ENCODE measurements around the gene AGAP3. TPM values are rescaled to one million over a fixed set of nuclear protein-coding genes. Genes with fewer than 3 reads are reported as not detected.
"Not testable (repeated sequence)": the region's sequence is repeated elsewhere in the genome, so short reads cannot be mapped to it uniquely, and the experiment has no call there.

The AGAP3 gene
- total and polyA plus RNA-seq, 2 experiments from 2014 or later, result 10.3 to 43.3 TPM

DNA sequence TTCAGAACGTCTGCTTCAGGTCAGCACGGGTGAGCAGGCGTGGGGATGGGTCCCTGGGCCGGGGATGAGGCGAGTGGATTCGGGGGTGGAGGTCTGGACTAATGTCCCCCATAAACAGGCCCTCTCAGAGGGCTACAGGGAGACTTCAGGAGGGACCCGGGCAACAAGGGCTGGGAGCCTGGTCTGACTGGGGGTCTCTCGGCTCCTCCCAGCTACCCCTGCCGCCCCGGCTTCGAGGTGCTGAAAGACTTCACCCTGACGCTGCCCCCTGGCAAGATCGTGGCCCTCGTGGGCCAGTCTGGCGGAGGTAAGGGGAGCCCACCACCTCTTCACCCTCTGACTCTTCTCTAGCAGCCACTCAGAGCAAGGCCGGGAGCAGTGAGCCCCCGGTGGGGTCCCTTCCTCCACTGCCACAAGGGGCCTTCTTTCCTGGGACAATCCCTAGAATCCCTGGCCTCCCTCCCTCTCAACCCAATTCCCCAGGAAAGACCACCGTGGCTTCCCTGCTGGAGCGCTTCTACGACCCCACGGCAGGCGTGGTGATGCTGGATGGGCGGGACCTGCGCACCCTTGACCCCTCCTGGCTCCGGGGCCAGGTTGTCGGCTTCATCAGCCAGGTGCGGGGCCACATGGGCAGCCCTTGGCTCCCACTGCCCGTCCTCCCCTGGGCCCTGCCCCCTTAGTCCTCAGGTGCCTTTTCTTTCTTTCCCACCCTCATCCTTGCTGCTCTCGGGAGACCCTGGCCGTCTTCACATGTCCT, 45.5 kb upstream of the AGAP3 start:
- H3K27ac ChIP-seq, result no peak overlapping the region
- H3K9ac ChIP-seq, result no peak overlapping the region
- no peaks in the 10 kb centered on the region for H3K9me3 ChIP-seq (ENCODE audit: low read depth)
- H3K36me3 ChIP-seq (ENCODE audit: low read depth), result no peaks in the 10 kb centered on the region
- H3F3A ChIP-seq (ENCODE audit: insufficient read depth), result peaks cover 12% of the 10 kb centered on the region
- H2AFZ ChIP-seq, result no peak overlapping the region
- no peaks in the 10 kb centered on the region for H3K27me3 ChIP-seq (replicated peaks; ENCODE audit: insufficient read depth)
- 94 to 97% methylated on average over 30 of the region's 30 CpGs for WGBS, 2 experiments (ENCODE audit: low coverage in 1 of 2, low lambda C conversion rate in 2 of 2, missing lambda C conversion rate in 2 of 2)
- H3K9me2 ChIP-seq (ENCODE audit: insufficient read depth), result no peaks in the 10 kb centered on the region
- no peak for TF ChIP-seq EZH2phosphoT487 (IDR thresholded peaks at IDR 0.05; ENCODE audit: insufficient read depth, low read depth)
- no peak for TF ChIP-seq EZH2 (IDR thresholded peaks at IDR 0.05; ENCODE audit: insufficient read depth, poor library complexity, severe bottlenecking)
- in situ Hi-C loops (cut with MboI), result no loop called here
- no peak for DNase-seq
- H3K4me3 ChIP-seq, result no peak overlapping the region
- H3K4me2 ChIP-seq (ENCODE audit: unreplicated experiment), result no peak overlapping the region
- no peaks in the 10 kb centered on the region for H4K20me1 ChIP-seq (ENCODE audit: insufficient read depth)
- peaks cover 18% of the 10 kb centered on the region for H3K4me1 ChIP-seq (ENCODE audit: insufficient read depth)
- no peaks in the 10 kb centered on the region for H3K79me2 ChIP-seq (ENCODE audit: insufficient read depth)

DNA sequence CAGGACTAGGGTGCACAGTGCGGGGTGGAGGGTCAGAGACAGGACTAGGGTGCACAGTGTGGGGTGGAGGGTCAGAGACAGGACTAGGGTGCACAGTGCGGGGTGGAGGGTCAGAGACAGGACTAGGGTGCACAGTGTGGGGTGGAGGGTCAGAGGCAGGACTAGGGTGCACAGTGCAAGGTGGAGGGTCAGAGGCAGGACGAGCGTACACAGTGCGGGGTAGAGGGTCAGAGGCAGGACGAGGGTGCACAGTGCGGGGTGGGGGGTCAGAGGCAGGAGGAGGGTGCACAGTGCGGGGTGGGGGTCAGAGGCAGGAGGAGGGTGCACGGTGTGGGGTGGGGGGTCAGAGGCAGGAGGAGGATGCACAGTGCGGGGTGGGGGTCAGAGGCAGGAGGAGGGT, 42.8 kb upstream of the AGAP3 start:
- DNase-seq; H3K9me3 ChIP-seq (ENCODE audit: low read depth); H3K9ac ChIP-seq; H3K27ac ChIP-seq; H3K4me2 ChIP-seq (ENCODE audit: unreplicated experiment); H3K4me3 ChIP-seq; H3K9me2 ChIP-seq (ENCODE audit: insufficient read depth); H3K36me3 ChIP-seq (ENCODE audit: low read depth); H2AFZ ChIP-seq; in situ Hi-C loops (cut with MboI); H4K20me1 ChIP-seq (ENCODE audit: insufficient read depth); H3K27me3 ChIP-seq (replicated peaks; ENCODE audit: insufficient read depth); H3K79me2 ChIP-seq (ENCODE audit: insufficient read depth): not testable (repeated sequence)
- Histone ChIP-seq H3F3A (ENCODE audit: insufficient read depth) (peaks cover 18% of the 10 kb centered on the region), H3K4me1 (ENCODE audit: insufficient read depth) (peaks cover 22% of the 10 kb centered on the region)
- WGBS, 2 experiments (ENCODE audit: low coverage in 1 of 2, low lambda C conversion rate in 2 of 2, missing lambda C conversion rate in 2 of 2), result 84% methylated on average over 10 of the region's 10 CpGs; no CpG with 5 or more reads in 1 of the 2 experiments

DNA sequence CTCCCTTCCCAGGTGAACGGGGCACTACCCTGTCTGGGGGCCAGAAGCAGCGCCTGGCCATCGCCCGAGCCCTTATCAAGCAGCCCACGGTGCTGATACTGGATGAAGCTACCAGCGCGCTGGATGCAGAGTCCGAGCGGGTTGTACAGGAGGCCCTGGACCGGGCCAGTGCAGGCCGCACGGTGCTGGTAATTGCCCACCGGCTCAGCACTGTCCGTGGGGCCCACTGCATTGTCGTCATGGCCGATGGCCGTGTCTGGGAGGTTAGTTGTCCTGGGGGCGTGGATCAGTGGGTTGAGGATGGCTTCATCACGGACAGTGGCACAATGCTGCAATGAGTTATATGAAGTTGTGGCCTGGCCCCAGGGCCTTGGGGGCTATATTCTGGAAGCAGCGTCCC, 42.3 kb upstream of the AGAP3 start:
- peaks cover 17% of the 10 kb centered on the region for H3K4me1 ChIP-seq (ENCODE audit: insufficient read depth)
- TF ChIP-seq EZH2 (IDR thresholded peaks at IDR 0.05; ENCODE audit: insufficient read depth, poor library complexity, severe bottlenecking) (no peak), EZH2phosphoT487 (IDR thresholded peaks at IDR 0.05; ENCODE audit: insufficient read depth, low read depth) (no peak)
- peaks cover 13% of the 10 kb centered on the region for H3F3A ChIP-seq (ENCODE audit: insufficient read depth)
- WGBS, 2 experiments (ENCODE audit: low coverage in 1 of 2, low lambda C conversion rate in 2 of 2, missing lambda C conversion rate in 2 of 2), result 94 to 95% methylated on average over 20 of the region's 20 CpGs
- DNase-seq, result no peak
- H3K79me2 ChIP-seq (ENCODE audit: insufficient read depth), result no peaks in the 10 kb centered on the region
- H3K27me3 ChIP-seq (replicated peaks; ENCODE audit: insufficient read depth), result no peaks in the 10 kb centered on the region
- H3K9me2 ChIP-seq (ENCODE audit: insufficient read depth), result no peaks in the 10 kb centered on the region
- no peak overlapping the region for H2AFZ ChIP-seq
- H3K36me3 ChIP-seq (ENCODE audit: low read depth), result no peaks in the 10 kb centered on the region
- H3K9me3 ChIP-seq (ENCODE audit: low read depth), result no peaks in the 10 kb centered on the region
- H4K20me1 ChIP-seq (ENCODE audit: insufficient read depth), result no peaks in the 10 kb centered on the region
- H3K4me2 ChIP-seq (ENCODE audit: unreplicated experiment), result no peak overlapping the region
- no peak overlapping the region for H3K27ac ChIP-seq
- H3K4me3 ChIP-seq, result no peak overlapping the region
- H3K9ac ChIP-seq, result no peak overlapping the region
- in situ Hi-C loops (cut with MboI), result no loop called here

DNA sequence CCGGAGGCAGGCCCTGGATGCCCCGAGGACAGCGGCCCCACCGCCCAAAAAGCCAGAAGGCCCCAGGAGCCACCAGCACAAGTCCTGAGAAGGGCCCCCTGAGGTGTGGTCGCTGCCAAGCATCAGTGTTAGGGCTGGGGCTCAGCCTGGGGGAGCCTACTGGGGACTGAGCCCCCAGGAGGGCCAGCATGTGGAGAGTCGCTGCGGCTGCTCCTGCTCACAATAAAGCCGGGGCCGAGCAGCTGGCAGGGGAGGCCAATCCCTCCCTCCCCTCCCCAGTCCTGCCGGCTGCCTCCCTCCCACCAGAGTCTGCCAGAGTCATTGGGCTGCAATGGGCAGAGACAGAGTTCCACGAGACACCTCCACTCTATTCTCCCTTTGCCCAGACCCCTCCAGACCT, 41.0 kb upstream of the AGAP3 start:
- H2AFZ ChIP-seq, result no peak overlapping the region
- no peaks in the 10 kb centered on the region for H3K9me3 ChIP-seq (ENCODE audit: low read depth)
- H3K27ac ChIP-seq, result no peak overlapping the region
- H3K36me3 ChIP-seq (ENCODE audit: low read depth), result no peaks in the 10 kb centered on the region
- no peak overlapping the region for H3K4me2 ChIP-seq (ENCODE audit: unreplicated experiment)
- no peak for DNase-seq
- no peaks in the 10 kb centered on the region for H3K27me3 ChIP-seq (replicated peaks; ENCODE audit: insufficient read depth)
- WGBS, 2 experiments (ENCODE audit: low coverage in 1 of 2, low lambda C conversion rate in 2 of 2, missing lambda C conversion rate in 2 of 2), result 78 to 92% methylated on average over 8 to 9 of the region's 11 CpGs
- no peak overlapping the region for H3K4me3 ChIP-seq
- H3K79me2 ChIP-seq (ENCODE audit: insufficient read depth), result no peaks in the 10 kb centered on the region
- TF ChIP-seq EZH2phosphoT487 (IDR thresholded peaks at IDR 0.05; ENCODE audit: insufficient read depth, low read depth) (no peak), EZH2 (IDR thresholded peaks at IDR 0.05; ENCODE audit: insufficient read depth, poor library complexity, severe bottlenecking) (no peak)
- H4K20me1 ChIP-seq (ENCODE audit: insufficient read depth), result no peaks in the 10 kb centered on the region
- no peaks in the 10 kb centered on the region for H3K9me2 ChIP-seq (ENCODE audit: insufficient read depth)
- H3F3A ChIP-seq (ENCODE audit: insufficient read depth), result peaks cover 13% of the 10 kb centered on the region
- no peak overlapping the region for H3K9ac ChIP-seq
- H3K4me1 ChIP-seq (ENCODE audit: insufficient read depth), result peaks cover 9% of the 10 kb centered on the region
- in situ Hi-C loops (cut with MboI), result no loop called here

Measured in GM23248 (cell line).